K562 (cell line): ENCODE measurements around the gene SPEG. TPM values are rescaled to one million over a fixed set of nuclear protein-coding genes. Genes with fewer than 3 reads are reported as not detected.
A peak's percentile ranks its signal among the peaks of the same experiment; 100 is the strongest.

Experiments used
- ATAC-seq: fragments of 200-7000 bp; cut with Tn5 transposase; 3 replicates; pipeline ENCODE4 v1.9.1; 2020; ENCODE audit warnings: moderate library complexity
- BruUV-seq: library from RNA; stranded (reverse); fragments of 400-500 nt; replicated peaks from 2 replicates; lab custom pipeline; 2021; lab: Mats Ljungman, UMichigan
- CTCF ChIA-PET: fragments of 300-600 bp; formaldehyde crosslinking; extraction: SDS; loops from one replicate; lab custom pipeline; 2021; ENCODE audit warnings: low intra/inter-chr PET ratio; lab: Yijun Ruan, JAX
- POLR2A ChIA-PET: fragments of 300-600, 350-650 bp; sonication (Branson Sonifier 250); formaldehyde crosslinking; extraction: SDS; loops from one replicate; lab custom pipeline; 2021; ENCODE audit warnings: antibody characterized with exemption, inconsistent platforms; lab: Yijun Ruan, JAX
- DNase-seq, 4 experiments: peaks; one replicate each; pipeline versions ENCODE4 v3.0.0 to v3.0.0-alpha.2; 2011 to 2018; ENCODE audit warnings: low spot score in 3 of 4, mixed read lengths in 3 of 4; ENCODE audit errors: extremely low read depth in 1 of 4
- FAIRE-seq: peaks from 2 replicates; lab custom pipeline; 2011; peaks lifted over from hg19 to GRCh38; lab: Jason Lieb, UNC
- H2AFZ ChIP-seq: 2 replicates; pipeline ENCODE4 v1.6.0; 2011; ENCODE audit warnings: low read depth, low read length, control low read depth, inconsistent platforms
- H3K27ac ChIP-seq: fragments of 200-600 bp; 3 replicates; pipeline ENCODE4 v1.8.0; 2011; ENCODE audit warnings: low read depth, mild to moderate bottlenecking, control low read depth, inconsistent platforms, low read length, moderate library complexity, mixed read lengths; ENCODE audit errors: extremely low read depth
- H3K27me3 ChIP-seq, 2 experiments: fragments of 300-600 bp in 1 of 2; 2 replicates in 1 of 2; 3 replicates in 1 of 2; pipeline versions ENCODE4 v1.6.0 to v1.8.0; 2011; ENCODE audit warnings: inconsistent platforms in 2 of 2, low read length in 2 of 2, mild to moderate bottlenecking in 1 of 2, mixed read lengths in 1 of 2, moderate library complexity in 1 of 2; ENCODE audit not compliant: control insufficient read depth in 2 of 2, insufficient read depth in 2 of 2
- H3K36me3 ChIP-seq: fragments of 300-600 bp; 3 replicates; pipeline ENCODE4 v1.8.0; 2011; ENCODE audit warnings: mild to moderate bottlenecking, low read length, inconsistent platforms; ENCODE audit not compliant: control insufficient read depth, insufficient read depth
- H3K4me1 ChIP-seq, 2 experiments: fragments of 200-600 bp in 1 of 2; replicated peaks in 1 of 2; 2 replicates in 1 of 2; 3 replicates in 1 of 2; pipeline versions ENCODE4 v1.5.1 to v1.8.0; 2011; ENCODE audit warnings: inconsistent platforms in 2 of 2, low read length in 2 of 2, mild to moderate bottlenecking in 1 of 2, mixed read lengths in 1 of 2, moderate library complexity in 1 of 2; ENCODE audit not compliant: control insufficient read depth in 2 of 2, insufficient read depth in 2 of 2
- H3K4me2 ChIP-seq: 2 replicates; pipeline ENCODE4 v1.6.1; 2011; ENCODE audit warnings: low read length, control low read depth, inconsistent platforms, mixed read lengths; ENCODE audit not compliant: insufficient read depth
- H3K4me3 ChIP-seq: fragments of 200-600 bp; sonication (generic), shearing (Covaris generic); 2 replicates; pipeline ENCODE4 v1.5.1; 2016; ENCODE audit warnings: control low read depth, inconsistent platforms
- H3K79me2 ChIP-seq: fragments of 200-600 bp; 3 replicates; pipeline ENCODE4 v1.8.0; 2011; ENCODE audit warnings: low read length, inconsistent platforms; ENCODE audit not compliant: control insufficient read depth, insufficient read depth
- H3K9ac ChIP-seq, 2 experiments: 2 replicates each; pipeline versions ENCODE4 v1.6.0 to v1.6.1; 2011; ENCODE audit warnings: low read depth in 2 of 2, low read length in 2 of 2, control low read depth in 1 of 2, inconsistent platforms in 1 of 2, mild to moderate bottlenecking in 1 of 2, mixed read lengths in 1 of 2; ENCODE audit not compliant: insufficient read depth in 1 of 2
- H3K9me1 ChIP-seq: one replicate; pipeline ENCODE4 v1.6.0; 2011; ENCODE audit warnings: inconsistent platforms, mild to moderate bottlenecking, low read length, moderate library complexity; ENCODE audit not compliant: control insufficient read depth, insufficient read depth
- H3K9me3 ChIP-seq: replicated peaks from 2 replicates; pipeline ENCODE4 v1.5.1; 2011; ENCODE audit warnings: low read depth, low read length, inconsistent platforms; ENCODE audit not compliant: control insufficient read depth, insufficient read depth
- H4K20me1 ChIP-seq: replicated peaks from 2 replicates; pipeline ENCODE4 v1.6.1; 2011; ENCODE audit warnings: low read length, inconsistent platforms, mixed read lengths; ENCODE audit not compliant: control insufficient read depth, insufficient read depth
- FOXA3 ChIP-seq, 2 experiments: fragments of 450-650 bp in 1 of 2; sonication (generic) in 1 of 2; formaldehyde crosslinking; IDR thresholded peaks in 1 of 2; conservative IDR thresholded peaks in 1 of 2; 2 replicates each; pipeline versions ENCODE4 v1.4.0 to v1.8.0; 2020 to 2022; ENCODE audit warnings: mild to moderate bottlenecking in 2 of 2, missing genetic modification reagents in 1 of 2
- ZFX ChIP-seq: sonication (generic); formaldehyde crosslinking; IDR thresholded peaks from 2 replicates; pipeline ENCODE4 v1.8.0; 2022; ENCODE audit warnings: mild to moderate bottlenecking, missing genetic modification reagents, moderate library complexity
- ZNF324 ChIP-seq: fragments of 250-450 bp; sonication (Bioruptor Pico); IDR thresholded peaks from 2 replicates; pipeline ENCODE4 v1.4.0; 2020; ENCODE audit warnings: mild to moderate bottlenecking
- WGBS: fragments of 100-300 bp; shearing (Covaris generic); methylation state at CpG from one replicate; pipeline ENCODE4 v1.1.6; 2016; ENCODE audit warnings: low coverage, mixed read lengths; ENCODE audit not compliant: insufficient coverage; ENCODE audit errors: missing lambda C conversion rate; 5-methylcytosine and 5-hydroxymethylcytosine counted together
- in situ Hi-C: fragments of 300-500 bp; cut with MboI; formaldehyde crosslinking; loops from 4 replicates; pipeline ENCODE4 v1.15.0; 2018; ENCODE audit warnings: inconsistent platforms, mixed read lengths
- intact Hi-C: fragments of 100-400 bp; cut with micrococcal nuclease; formaldehyde crosslinking; loops from 2 replicates; pipeline ENCODE4 v1.14.2; 2022
- polyA plus RNA-seq, 8 experiments: library from polyadenylated mRNA; depleted of rRNA in 4 of 8; stranded (reverse) in 5 of 8; unstranded in 3 of 8; fragments of >200 nt; fragmentation: Nextera tagmentation in 2 of 8; fragmentation: Illumina TruSeq in 1 of 8; extraction: Ambion mirVana in 2 of 8; extraction: Trizol in 1 of 8; gene quantifications; 2 replicates each; pipeline versions ENCODE4 v1.2.1 to v1.2.3, GENCODE V29; 2011 to 2014; ENCODE audit warnings: inconsistent platforms in 1 of 8, missing spikeins in 1 of 8
- total RNA-seq, 7 experiments: library from RNA; depleted of rRNA in 6 of 7; stranded (reverse); fragments of >200 nt in 6 of 7; fragmentation: Illumina TruSeq in 2 of 7; extraction: Trizol in 2 of 7; gene quantifications; 2 replicates each; pipeline versions ENCODE4 v1.2.1 to v1.2.3, GENCODE V29; 2011 to 2021; ENCODE audit warnings: low replicate concordance in 1 of 7

The SPEG gene
- total and polyA plus RNA-seq, 9 of the 15 experiments (the other 6 are each of a cell fraction or from before 2014, with no cell fraction given) = 0.49 to 8.7 (median 3.0) TPM

DNA sequence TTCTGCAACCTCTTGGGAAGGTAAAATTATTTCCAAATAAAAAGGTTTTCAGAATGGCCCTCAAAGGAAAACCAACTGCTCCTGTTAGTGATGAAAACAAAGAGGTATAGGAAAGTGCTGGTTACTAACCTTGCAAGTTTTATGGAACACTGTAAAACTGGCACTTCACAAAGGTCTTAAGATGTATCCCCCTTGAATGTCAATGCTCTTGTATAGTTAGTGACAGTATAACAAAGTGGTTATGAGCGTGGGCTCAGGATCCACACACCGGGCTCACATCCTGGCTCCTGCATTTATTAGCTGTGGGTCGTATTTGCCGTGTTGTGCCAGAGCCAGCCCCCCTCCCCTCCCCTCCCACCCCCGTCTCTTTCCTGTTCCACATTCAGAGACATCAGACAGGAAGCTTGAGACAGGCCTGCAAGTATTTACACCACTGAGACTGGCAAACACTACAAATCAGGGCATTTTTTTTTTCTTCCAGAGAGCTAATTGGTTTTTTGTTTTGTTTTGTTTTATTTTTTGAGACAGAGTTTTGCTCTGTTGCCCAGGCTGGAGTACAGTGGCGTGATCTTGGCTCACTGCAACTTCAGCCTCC, 37.7 kb upstream of the SPEG start:
- Histone ChIP-seq H3K9me3 (no peaks in the 10 kb centered on the region), H3K4me1 (peaks cover 3 to 4% of the 10 kb centered on the region in 2 experiments; a peak in 4 of 5 replicates), H3K9ac (no peak overlapping the region), H3K79me2 (no peaks in the 10 kb centered on the region), H4K20me1 (no peaks in the 10 kb centered on the region), H3K4me2 (no peak overlapping the region)
- WGBS = 62% methylated on average over 3 of the region's 6 CpGs
- CTCF ChIA-PET = no interaction called here
- in situ Hi-C loops = no loop called here
- no peak for FAIRE-seq
- no peak for ATAC-seq
- intact Hi-C loops = no loop called here
- no peak for DNase-seq
- BruUV-seq = no TSS peak
- TF ChIP-seq ZFX (CRISPR knock-in tag) = no peak
- TF ChIP-seq, all 486 proteins: peak for 0
- Histone ChIP-seq H3K9me1 (no peaks in the 10 kb centered on the region), H3K27me3 (no peaks in the 10 kb centered on the region), H3K36me3 (no peaks in the 10 kb centered on the region), H2AFZ (no peak overlapping the region), H3K27ac (no peak overlapping the region), H3K4me3 (no peak overlapping the region)
- POLR2A ChIA-PET = no interaction called here

DNA sequence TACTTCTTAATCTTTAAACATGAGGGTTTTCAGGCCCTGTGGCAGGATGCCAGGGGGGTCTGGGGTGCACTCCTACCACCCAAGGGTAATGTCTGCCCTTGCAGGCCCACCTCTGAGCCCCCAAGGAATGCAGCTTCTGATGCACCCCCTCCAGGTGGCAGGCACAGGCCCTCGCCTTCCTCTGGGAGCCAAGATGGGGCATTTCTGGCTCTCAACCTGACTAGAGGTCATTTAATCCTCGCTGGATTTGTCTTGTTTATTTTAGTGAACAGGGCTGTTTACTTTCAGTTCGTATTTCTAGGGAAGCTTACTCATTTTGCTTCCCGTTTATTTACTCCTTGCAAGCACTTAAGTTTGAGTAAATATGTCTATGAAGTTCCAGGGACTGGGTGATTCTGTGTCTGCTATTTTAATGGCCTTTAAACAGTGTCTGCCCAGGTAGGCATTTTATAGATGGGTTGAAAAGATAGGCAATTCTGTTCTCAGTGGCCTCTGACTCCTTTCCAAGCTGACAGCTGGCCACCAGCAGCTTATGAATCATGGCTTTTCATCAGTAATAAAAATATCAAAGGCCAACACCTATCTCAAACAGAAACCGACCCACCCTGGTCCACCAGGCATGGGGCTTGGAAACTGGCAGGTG, 35.8 kb upstream of the SPEG start:
- Histone ChIP-seq H3K9ac (no peak overlapping the region), H3K9me1 (no peaks in the 10 kb centered on the region), H3K79me2 (no peaks in the 10 kb centered on the region), H3K36me3 (no peaks in the 10 kb centered on the region), H3K27me3 (no peaks in the 10 kb centered on the region), H3K4me1 (peaks cover 4 to 8% of the 10 kb centered on the region in 2 experiments; a peak in 4 of 5 replicates), H2AFZ (peak overlapping the region; percentile 67), H3K4me3 (no peak overlapping the region), H3K9me3 (no peaks in the 10 kb centered on the region), H4K20me1 (no peaks in the 10 kb centered on the region), H3K27ac (no peak overlapping the region), H3K4me2 (no peak overlapping the region)
- 20% methylated on average over 5 of the region's 5 CpGs for WGBS
- FAIRE-seq (no peak), ATAC-seq (no peak), DNase-seq (no peak)
- TF ChIP-seq ZNF324 (CRISPR knock-in tag) = no peak
- 0 out of 4 replicates have a peak, but pooled peaks of 1 of the 2 experiments have one; percentile 7 for TF ChIP-seq FOXA3 (CRISPR knock-in tag; conservative IDR thresholded peaks at IDR 0.05 in 1 of 2, IDR thresholded peaks at IDR 0.05 in 1 of 2)
- intact Hi-C loops (no loop called here), in situ Hi-C loops (no loop called here)
- ChIA-PET CTCF (no interaction called here), POLR2A (interaction anchor here (1.0 to 1.2 kb wide), 2 partner anchors 11 to 127 kb away, joined by 3 to 4 read pairs; partner anchors contain the start of gene DNPEP)
- BruUV-seq = no TSS peak
